Upper lobe of left lung (tissue), 4 donors: Measurements from ENCODE around the gene RNASE3.

Experiments
- CTCF ChIP-seq, 6 experiments: fragments of 450-650 bp in 4 of 6; fragments of 200-600 bp in 2 of 6; sonication (generic) in 2 of 6; IDR thresholded peaks; one replicate each; pipeline ENCODE4 v1.5.1; 2016 to 2019; ENCODE audit warnings: antibody characterized with exemption in 6 of 6
- POLR2A ChIP-seq, 4 donors: fragments of 450-650 bp; IDR thresholded peaks; one replicate each; pipeline ENCODE4 v1.5.1; 2016 to 2017; ENCODE audit warnings: antibody characterized with exemption in 4 of 4, mild to moderate bottlenecking in 2 of 4
- POLR2AphosphoS5 ChIP-seq, 2 donors: sonication (generic); formaldehyde crosslinking; IDR thresholded peaks; one replicate each; pipeline ENCODE4 v1.5.1; 2017; ENCODE audit warnings: antibody characterized with exemption in 2 of 2

GRCh38 chr14:20878695-20879094, 12.5 kb upstream of the RNASE3 start:
- TF ChIP-seq CTCF (IDR thresholded peaks at IDR 0.05) (no peak), POLR2A (IDR thresholded peaks at IDR 0.05) (no peak), POLR2AphosphoS5 (IDR thresholded peaks at IDR 0.05) (no peak)
